CD4-positive, alpha-beta T cell treated with Interferon alpha-2 for 1 hour (primary cell): ENCODE measurements around the gene CDK18.

Experiments used
- DNase-seq, 2 donors: peaks; one replicate each; pipeline ENCODE4 v3.0.0-alpha.2; 2020 to 2022

Gene CDK18

GRCh38 chr1:205575294-205575885 lies 70.9 kb downstream of the CDK18 start:
- no peak for DNase-seq

GRCh38 chr1:205576011-205576410 lies 71.5 kb downstream of the CDK18 start:
- DNase-seq = no peak

GRCh38 chr1:205576805-205577761 lies 72.6 kb downstream of the CDK18 start:
- no peak for DNase-seq

- DNase-seq = no peak
Observed at GRCh38 chr1:205577874-205578658, 73.6 kb downstream of the CDK18 start.

GRCh38 chr1:205578780-205579571 lies 74.5 kb downstream of the CDK18 start:
- no peak for DNase-seq

- no peak for DNase-seq
Observed at GRCh38 chr1:205579711-205580110, 75.2 kb downstream of the CDK18 start.

GRCh38 chr1:205580140-205580922 lies 75.9 kb downstream of the CDK18 start:
- no peak for DNase-seq

- DNase-seq = no peak
Observed at GRCh38 chr1:205580923-205581180, 76.4 kb downstream of the CDK18 start.

GRCh38 chr1:205581321-205581980 lies 77.0 kb downstream of the CDK18 start:
- no peak for DNase-seq

GRCh38 chr1:205582046-205582445 lies 77.6 kb downstream of the CDK18 start:
- DNase-seq = no peak
